HCT116 (cell line): ENCODE results near the gene LZTR1. TPM values are rescaled to one million over a fixed set of nuclear protein-coding genes. Genes with fewer than 3 reads are reported as not detected.

Experiments used
- ATAC-seq: fragments of 200-7000 bp; cut with Tn5 transposase; 2 replicates; pipeline ENCODE4 v1.9.1; 2020; ENCODE audit warnings: mild to moderate bottlenecking, moderate library complexity
- BruUV-seq: library from RNA; stranded (reverse); fragments of 400-500 nt; replicated peaks from 2 replicates; lab custom pipeline; 2021; lab: Mats Ljungman, UMichigan
- CTCF ChIA-PET: fragments of 300-600 bp; sonication (Branson Sonifier 250); formaldehyde crosslinking; loops from one replicate; lab custom pipeline; 2021; ENCODE audit warnings: antibody characterized with exemption; lab: Charles Lee
- POLR2A ChIA-PET: fragments of 300-600, 350-600 bp; sonication (Branson Sonifier 250); formaldehyde crosslinking; loops from one replicate; lab custom pipeline; 2021; ENCODE audit warnings: antibody characterized with exemption; lab: Charles Lee
- RAD21 ChIA-PET, 2 experiments: fragments of 300-600 bp; sonication (Branson Sonifier 250); formaldehyde crosslinking; loops; one replicate each; lab custom pipeline; 2023; ENCODE audit warnings: low total read pairs in 2 of 2; ENCODE audit not compliant: uncharacterized antibody in 2 of 2, unreplicated experiment in 2 of 2, low non-redundant PET in 1 of 2; lab: Charles Lee
- DNase-seq: peaks from one replicate; pipeline ENCODE4 v3.0.0-alpha.2; 2010; ENCODE audit warnings: low read depth, low spot score
- H2AFZ ChIP-seq: fragments of 200-600 bp; shearing (Covaris generic), sonication (generic); 2 replicates; pipeline ENCODE4 v1.6.1; 2017; ENCODE audit warnings: low read depth, mixed run types, mixed read lengths, antibody characterized with exemption, low read length; ENCODE audit not compliant: poor library complexity, severe bottlenecking
- H3K27ac ChIP-seq: 2 replicates; pipeline ENCODE4 v1.5.1; 2012; ENCODE audit warnings: low read depth, low read length
- H3K27me3 ChIP-seq: fragments of 200-600 bp; sonication (generic); 2 replicates; pipeline ENCODE4 v1.6.1; 2016; ENCODE audit warnings: mixed run types, low read length, mixed read lengths; ENCODE audit not compliant: insufficient read depth
- H3K36me3 ChIP-seq, 2 experiments: fragments of 200-500 bp in 1 of 2; fragments of 200-600 bp in 1 of 2; sonication (Bioruptor generic) in 1 of 2; sonication (generic) in 1 of 2; 2 replicates each; pipeline versions ENCODE4 v1.5.1 to v1.6.1; 2014 to 2016; ENCODE audit warnings: low read length in 2 of 2, inconsistent platforms in 1 of 2, mixed read lengths in 1 of 2, mixed run types in 1 of 2; ENCODE audit not compliant: insufficient read depth in 2 of 2, control insufficient read depth in 1 of 2
- H3K4me1 ChIP-seq, 2 experiments: fragments of 200-600 bp in 1 of 2; sonication (generic) in 1 of 2; 2 replicates each; pipeline versions ENCODE4 v1.5.1 to v1.6.1; 2012 to 2017; ENCODE audit warnings: low read length in 2 of 2, inconsistent platforms in 1 of 2, mild to moderate bottlenecking in 1 of 2, mixed read lengths in 1 of 2, mixed run types in 1 of 2, moderate library complexity in 1 of 2; ENCODE audit not compliant: insufficient read depth in 2 of 2, control insufficient read depth in 1 of 2
- H3K4me2 ChIP-seq: fragments of 200-600 bp; sonication (generic); 2 replicates; pipeline ENCODE4 v1.6.1; 2017; ENCODE audit warnings: mixed run types, low read length, mixed read lengths
- H3K4me3 ChIP-seq, 2 experiments: fragments of 200-600 bp in 1 of 2; sonication (generic) in 1 of 2; replicated peaks in 1 of 2; 2 replicates each; pipeline ENCODE4 v1.5.1; 2011 to 2016; ENCODE audit warnings: low read length in 2 of 2, control low read depth in 1 of 2, low read depth in 1 of 2, mild to moderate bottlenecking in 1 of 2, mixed read lengths in 1 of 2, mixed run types in 1 of 2
- H3K79me2 ChIP-seq: fragments of 200-600 bp; sonication (generic); 2 replicates; pipeline ENCODE4 v1.6.1; 2017; ENCODE audit warnings: mild to moderate bottlenecking, mixed run types, low read length, moderate library complexity, mixed read lengths; ENCODE audit not compliant: insufficient read depth
- H3K9ac ChIP-seq: fragments of 200-600 bp; sonication (generic); 2 replicates; pipeline ENCODE4 v1.6.1; 2016; ENCODE audit warnings: low read length, mixed read lengths
- H3K9me2 ChIP-seq: fragments of 200-600 bp; sonication (generic), shearing (Covaris generic); 2 replicates; pipeline ENCODE4 v1.6.1; 2017; ENCODE audit warnings: mixed run types, mild to moderate bottlenecking, moderate library complexity; ENCODE audit not compliant: insufficient read depth
- H3K9me3 ChIP-seq, 2 experiments: fragments of 200-500 bp in 1 of 2; fragments of 200-600 bp in 1 of 2; sonication (Bioruptor generic) in 1 of 2; sonication (generic) in 1 of 2; 2 replicates each; pipeline ENCODE4 v1.6.1; 2014 to 2017; ENCODE audit warnings: low read length in 2 of 2, mixed read lengths in 2 of 2, inconsistent platforms in 1 of 2, low read depth in 1 of 2, mild to moderate bottlenecking in 1 of 2, mixed run types in 1 of 2, moderate library complexity in 1 of 2; ENCODE audit not compliant: control insufficient read depth in 1 of 2, insufficient read depth in 1 of 2
- H4K20me1 ChIP-seq: fragments of 200-600 bp; sonication (generic), shearing (Covaris generic); 2 replicates; pipeline ENCODE4 v1.6.1; 2017; ENCODE audit warnings: mixed run types, mild to moderate bottlenecking, moderate library complexity; ENCODE audit not compliant: insufficient read depth
- ATF3 ChIP-seq: IDR thresholded peaks from 2 replicates; pipeline ENCODE4 v1.6.1; 2012
- CBX3 ChIP-seq: IDR thresholded peaks from 2 replicates; pipeline ENCODE4 v1.6.1; 2012; ENCODE audit warnings: low read depth
- EGR1 ChIP-seq: IDR thresholded peaks from 2 replicates; pipeline ENCODE4 v1.6.1; 2012; ENCODE audit warnings: low read depth
- EZH2 ChIP-seq: fragments of 200-600 bp; sonication (generic); IDR thresholded peaks from 2 replicates; pipeline ENCODE4 v1.6.1; 2017; ENCODE audit warnings: antibody characterized with exemption, mixed run types
- JUND ChIP-seq: IDR thresholded peaks from 2 replicates; pipeline ENCODE4 v1.6.1; 2012
- MAX ChIP-seq: IDR thresholded peaks from 2 replicates; pipeline ENCODE4 v1.6.1; 2012
- POLR2A ChIP-seq: IDR thresholded peaks from 2 replicates; pipeline ENCODE4 v1.7.0; 2011; ENCODE audit warnings: borderline replicate concordance; ENCODE audit not compliant: insufficient read depth, insufficient read length; ENCODE audit errors: extremely low read depth
- POLR2AphosphoS5 ChIP-seq: IDR thresholded peaks from 2 replicates; pipeline ENCODE4 v1.6.1; 2011; ENCODE audit warnings: mild to moderate bottlenecking, low read depth, low read length, moderate library complexity
- SIN3A ChIP-seq: IDR thresholded peaks from 2 replicates; pipeline ENCODE4 v1.6.1; 2012; ENCODE audit warnings: low read depth
- TCF7L2 ChIP-seq: IDR thresholded peaks from 2 replicates; pipeline ENCODE4 v1.7.0; 2011; ENCODE audit warnings: borderline replicate concordance, inconsistent platforms; ENCODE audit not compliant: insufficient read depth, insufficient read length; ENCODE audit errors: extremely low read depth
- ZBTB33 ChIP-seq: IDR thresholded peaks from 2 replicates; pipeline ENCODE4 v1.6.1; 2011; ENCODE audit warnings: mild to moderate bottlenecking, low read length, moderate library complexity; ENCODE audit not compliant: insufficient replicate concordance; ENCODE audit errors: extremely low read depth
- ZFX ChIP-seq: fragments of 450-650 bp; IDR thresholded peaks from 2 replicates; pipeline ENCODE4 v1.6.1; 2017
- intact Hi-C: fragments of 100-400 bp; cut with micrococcal nuclease; formaldehyde crosslinking; loops from 2 replicates; pipeline ENCODE4 v1.10.0; 2022
- total RNA-seq: library from RNA; stranded (reverse); gene quantifications from one replicate; pipeline ENCODE4 v1.2.1, GENCODE V29; 2021; ENCODE audit not compliant: unreplicated experiment

The LZTR1 gene
- total RNA-seq, 1 experiment from 2014 or later, result 56.5 TPM

- intact Hi-C loops, result no loop called here
- POLR2A ChIA-PET, result no interaction called here
- H3K9me2 ChIP-seq, result no peaks in the 10 kb centered on the region
- H3K27me3 ChIP-seq, result no peaks in the 10 kb centered on the region
- CTCF ChIA-PET, result interaction anchor here (1.2 kb wide), 1 partner anchor 116 kb away, joined by 3 read pairs; no protein-coding TSS in a partner anchor
- peak overlapping the region; percentile 95 for H3K9ac ChIP-seq
- DNase-seq (no peak), ATAC-seq (no peak)
- no peaks in the 10 kb centered on the region for H4K20me1 ChIP-seq
- H3K27ac ChIP-seq, result peak overlapping the region; percentile 97
- no peak overlapping the region for H2AFZ ChIP-seq
- RAD21 ChIA-PET, result no interaction called here
- BruUV-seq, result no TSS peak
- H3K4me3 ChIP-seq, result peak overlapping the region; percentile 81 to 87
- H3K4me2 ChIP-seq, result peak overlapping the region; percentile 86
- peaks cover 38% of the 10 kb centered on the region for H3K79me2 ChIP-seq
- H3K36me3 ChIP-seq, result peaks cover 3 to 11% of the 10 kb centered on the region in 2 experiments; a peak in 3 of 4 replicates
- H3K4me1 ChIP-seq, result peaks cover 17 to 28% of the 10 kb centered on the region in 2 experiments
- TF ChIP-seq JUND (no peak), SIN3A (no peak), ZFX (peak; percentile 33; the same call in 1 of the 2 replicates)
- H3K9me3 ChIP-seq, result no peaks in the 10 kb centered on the region
Observed at GRCh38 chr22:21000987-21001600, 19.0 kb downstream of the LZTR1 start.

- 0 out of 2 replicates have a peak, but pooled peaks have one; percentile 35 for TF ChIP-seq CBX3
- TF ChIP-seq SIN3A, result peak; percentile 80
- TF ChIP-seq MAX, result peak; percentile 95
- no peak for TF ChIP-seq EZH2
- peak; percentile 34 for TF ChIP-seq TCF7L2
- TF ChIP-seq ATF3, result no peak
- peak; percentile 95 for TF ChIP-seq ZBTB33
- peak; percentile 84 for TF ChIP-seq POLR2A
- TF ChIP-seq POLR2AphosphoS5, result peak; percentile 88
- TF ChIP-seq EGR1, result no peak; the same call in 1 of the 2 replicates
- Histone ChIP-seq H2AFZ (no peak within 1 kb of the TSS), H3K9me3 (no peaks in the 10 kb centered on the region), H4K20me1 (no peaks in the 10 kb centered on the region), H3K9me2 (no peaks in the 10 kb centered on the region), H3K27ac (peak within 1 kb of the TSS; percentile 97), H3K27me3 (no peaks in the 10 kb centered on the region), H3K9ac (peak within 1 kb of the TSS; percentile 95), H3K4me3 (peak within 1 kb of the TSS; percentile 81 to 87), H3K4me2 (peak within 1 kb of the TSS; percentile 86), H3K36me3 (peaks cover 3 to 11% of the 10 kb centered on the region in 2 experiments; a peak in 3 of 4 replicates), H3K4me1 (peaks cover 17 to 28% of the 10 kb centered on the region in 2 experiments), H3K79me2 (peaks cover 38% of the 10 kb centered on the region)
- intact Hi-C loops, result loop anchor here (2.0 kb wide), 1 partner anchor 19 kb away; the partner anchor contains the start of gene LZTR1
- ChIA-PET CTCF (interaction anchor here (0.8 to 1.6 kb wide), 3 partner anchors 19 to 197 kb away, joined by 3 read pairs; no protein-coding TSS in a partner anchor), POLR2A (interaction anchor here (0.6 to 0.9 kb wide), 4 partner anchors 13 to 116 kb away, joined by 3 to 4 read pairs (median 3); partner anchors contain the start of genes CRKL and P2RX6), RAD21 (no interaction called here)
- ATAC-seq, result peak; percentile 88
- DNase-seq, result peak; percentile 89
- BruUV-seq, result TSS peak; percentile 78
Observed at GRCh38 chr22:21001601-21002325, 19.7 kb downstream of the LZTR1 start, which contains the start of gene THAP7. THAP7 (minus strand) TSS chr22:21002118; CDS start chr22:21001911, 207 bp downstream.
